GM11168 (cell line): ENCODE measurements around the gene NDUFB6.
"Not testable (repeated sequence)": the region's sequence is repeated elsewhere in the genome, so short reads cannot be mapped to it uniquely, and the experiment has no call there.

ENCODE experiments used
- in situ Hi-C: fragments of 300-500 bp; cut with MboI; formaldehyde crosslinking; loops from one replicate; pipeline ENCODE4 v1.12.0; 2022; ENCODE audit warnings: low sequenced_read_pairs; ENCODE audit not compliant: unreplicated experiment

The NDUFB6 gene

GRCh38 chr9:32572900-32573523 lies at the start of gene NDUFB6:
Gene NDUFB6 (minus strand): TSS chr9:32573159. CDS start chr9:32573060, 99 bp downstream.
- in situ Hi-C loops = no loop called here

GRCh38 chr9:32618261-32618660 lies 45.3 kb upstream of the NDUFB6 start:
- in situ Hi-C loops = no loop called here

- in situ Hi-C loops = no loop called here
These were observed 33.9 kb upstream of the NDUFB6 start for GRCh38 chr9:32606811-32607210.

- in situ Hi-C loops = no loop called here
These were observed 31.2 kb upstream of the NDUFB6 start for GRCh38 chr9:32603914-32604852.

- in situ Hi-C loops = not testable (repeated sequence)
These were observed 26.1 kb upstream of the NDUFB6 start for GRCh38 chr9:32599021-32599420.

GRCh38 chr9:32596936-32597335 lies 24.0 kb upstream of the NDUFB6 start:
- in situ Hi-C loops = no loop called here

GRCh38 chr9:32596096-32596865 lies 23.3 kb upstream of the NDUFB6 start:
- in situ Hi-C loops = no loop called here

GRCh38 chr9:32590898-32591297 lies 17.9 kb upstream of the NDUFB6 start:
- in situ Hi-C loops = no loop called here

GRCh38 chr9:32590476-32590875 lies 17.5 kb upstream of the NDUFB6 start:
- in situ Hi-C loops = no loop called here

GRCh38 chr9:32589083-32589723 lies 16.2 kb upstream of the NDUFB6 start:
- in situ Hi-C loops = loop anchor here (10.0 kb wide), 1 partner anchor 376 kb away; no protein-coding TSS in a partner anchor

GRCh38 chr9:32587901-32588300 lies 14.9 kb upstream of the NDUFB6 start:
- in situ Hi-C loops = loop anchor here (10.0 kb wide), 1 partner anchor 377 kb away; no protein-coding TSS in a partner anchor

- in situ Hi-C loops = loop anchor here (10.0 kb wide), 1 partner anchor 380 kb away; no protein-coding TSS in a partner anchor
These were observed 11.8 kb upstream of the NDUFB6 start for GRCh38 chr9:32584784-32585183.

GRCh38 chr9:32581512-32582143 lies 8.7 kb upstream of the NDUFB6 start:
- in situ Hi-C loops = loop anchor here (10.0 kb wide), 1 partner anchor 383 kb away; no protein-coding TSS in a partner anchor

- in situ Hi-C loops = loop anchor here (10.0 kb wide), 1 partner anchor 384 kb away; no protein-coding TSS in a partner anchor
These were observed 7.8 kb upstream of the NDUFB6 start for GRCh38 chr9:32580631-32581300.

- in situ Hi-C loops = loop anchor here (5.0 to 10.0 kb wide), 2 partner anchors 198 to 385 kb away; partner anchors contain the start of gene ACO1
These were observed 6.9 kb upstream of the NDUFB6 start for GRCh38 chr9:32579706-32580331.

GRCh38 chr9:32578976-32579375 lies 6.0 kb upstream of the NDUFB6 start:
- in situ Hi-C loops = loop anchor here (5.0 kb wide), 1 partner anchor 197 kb away; the partner anchor contains the start of gene ACO1

GRCh38 chr9:32577316-32577715 lies 4.4 kb upstream of the NDUFB6 start:
- in situ Hi-C loops = loop anchor here (5.0 kb wide), 1 partner anchor 195 kb away; the partner anchor contains the start of gene ACO1

- in situ Hi-C loops = loop anchor here (5.0 kb wide), 1 partner anchor 193 kb away; the partner anchor contains the start of gene ACO1
These were observed 1.9 kb upstream of the NDUFB6 start for GRCh38 chr9:32574858-32575257.
